ENCODE data around the gene AGAP1.

AGAP1 gene

DNA sequence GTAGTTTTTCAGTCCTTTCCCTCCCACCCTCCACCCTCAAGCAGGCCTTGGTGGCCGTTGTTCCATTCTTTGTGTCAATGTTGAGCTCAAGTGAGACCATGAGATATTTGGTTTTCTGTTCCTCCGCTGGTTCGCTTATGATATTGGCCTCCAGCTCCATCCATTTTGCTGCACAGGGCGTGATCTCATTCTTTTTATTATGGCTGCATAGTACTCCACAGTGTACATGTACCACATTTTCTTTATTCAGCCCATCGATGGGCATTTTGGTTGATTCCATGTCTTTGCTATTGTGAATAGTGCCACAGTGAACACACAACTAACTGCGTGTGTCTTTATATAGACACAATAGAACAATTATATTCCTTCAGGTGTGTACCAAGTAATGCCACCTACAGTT is 14.1 kb downstream of the AGAP1 start:
- no peak for DNase-seq (ENCODE audit: low read depth in 4 of 4, low spot score in 1 of 4)

DNA sequence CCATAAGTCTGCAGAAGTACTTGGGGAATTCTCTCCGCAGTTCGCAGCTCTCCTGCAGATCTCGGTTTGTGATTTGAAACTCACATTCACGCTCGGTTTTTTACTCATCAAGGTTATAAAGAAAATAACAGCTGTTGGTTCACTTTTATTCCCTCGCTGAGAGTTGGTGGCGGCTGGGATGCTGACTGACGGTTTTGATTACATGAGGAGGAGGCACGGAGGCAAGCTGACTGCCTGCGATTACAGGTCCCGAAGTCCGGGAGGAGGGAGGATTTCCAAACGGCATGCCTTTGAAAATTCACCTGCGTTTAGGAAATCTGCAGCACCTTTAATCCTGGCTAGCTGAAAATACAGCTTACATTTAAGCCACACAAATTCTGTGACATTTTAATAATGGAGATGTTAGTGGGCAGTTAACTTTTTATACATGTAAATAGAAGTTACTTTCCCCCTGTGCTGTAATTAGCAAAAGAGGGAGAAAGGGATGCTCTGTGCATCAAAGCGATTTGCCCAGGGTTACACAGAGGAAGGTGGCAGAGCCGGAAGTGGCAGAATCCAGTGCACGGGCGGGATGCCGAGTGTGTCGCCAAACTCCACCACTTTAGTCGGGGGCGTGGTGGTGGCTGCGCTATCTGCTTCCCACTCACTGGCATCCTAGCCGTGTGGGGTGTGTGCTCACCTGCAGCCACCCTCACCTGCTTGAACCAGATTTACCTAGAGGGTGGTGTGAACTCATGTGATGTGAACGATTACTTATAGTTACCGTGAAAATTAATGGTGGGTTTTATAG is 14.7 kb downstream of the AGAP1 start:
- DNase-seq (ENCODE audit: low read depth in 4 of 4, low spot score in 1 of 4), result no peak

DNA sequence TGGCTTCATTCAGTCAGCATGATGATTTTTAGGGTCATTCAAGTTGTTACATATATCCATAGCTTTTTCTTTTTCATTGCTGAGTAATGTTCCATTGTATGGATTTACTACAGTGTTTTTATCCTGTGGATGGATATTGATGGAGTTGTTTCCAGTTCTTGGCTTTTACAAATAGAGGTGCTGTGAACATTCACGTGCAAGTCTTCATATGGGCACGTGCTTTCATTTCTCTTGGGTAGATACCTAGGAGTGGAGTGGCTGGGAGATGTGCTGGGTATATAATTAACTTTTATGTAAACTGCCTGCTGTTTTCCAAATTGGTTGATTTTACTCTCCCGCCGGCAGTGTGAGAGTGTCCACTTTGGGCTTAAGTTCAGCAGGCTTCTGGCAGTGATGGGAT is 16.5 kb downstream of the AGAP1 start:
- DNase-seq (ENCODE audit: low read depth in 4 of 4, low spot score in 1 of 4), result no peak

DNA sequence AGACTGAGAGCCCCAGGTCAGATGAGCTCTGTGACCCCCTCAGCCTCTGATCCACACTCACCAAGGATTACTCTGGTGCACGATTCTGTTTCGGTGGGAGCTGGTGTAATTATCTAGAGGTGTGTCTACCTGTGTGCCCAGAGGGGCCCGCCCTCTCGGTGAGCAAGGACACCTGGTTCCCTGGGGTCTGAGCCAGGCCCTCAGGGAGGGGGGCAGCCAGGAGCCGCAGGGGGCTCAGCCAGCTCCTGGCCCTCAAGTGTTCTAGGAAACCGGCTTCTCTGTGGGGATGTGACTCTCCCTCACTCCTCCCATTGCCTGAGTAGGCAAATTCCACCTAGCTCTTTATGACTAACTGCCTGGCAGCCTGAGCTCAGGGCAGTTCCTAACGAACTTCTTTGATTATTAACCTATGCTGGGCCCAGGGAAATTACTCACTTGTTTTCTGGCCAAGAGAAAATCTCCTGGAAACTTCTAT is 17.4 kb downstream of the AGAP1 start:
- no peak for DNase-seq (ENCODE audit: low read depth in 4 of 4, low spot score in 1 of 4)

DNA sequence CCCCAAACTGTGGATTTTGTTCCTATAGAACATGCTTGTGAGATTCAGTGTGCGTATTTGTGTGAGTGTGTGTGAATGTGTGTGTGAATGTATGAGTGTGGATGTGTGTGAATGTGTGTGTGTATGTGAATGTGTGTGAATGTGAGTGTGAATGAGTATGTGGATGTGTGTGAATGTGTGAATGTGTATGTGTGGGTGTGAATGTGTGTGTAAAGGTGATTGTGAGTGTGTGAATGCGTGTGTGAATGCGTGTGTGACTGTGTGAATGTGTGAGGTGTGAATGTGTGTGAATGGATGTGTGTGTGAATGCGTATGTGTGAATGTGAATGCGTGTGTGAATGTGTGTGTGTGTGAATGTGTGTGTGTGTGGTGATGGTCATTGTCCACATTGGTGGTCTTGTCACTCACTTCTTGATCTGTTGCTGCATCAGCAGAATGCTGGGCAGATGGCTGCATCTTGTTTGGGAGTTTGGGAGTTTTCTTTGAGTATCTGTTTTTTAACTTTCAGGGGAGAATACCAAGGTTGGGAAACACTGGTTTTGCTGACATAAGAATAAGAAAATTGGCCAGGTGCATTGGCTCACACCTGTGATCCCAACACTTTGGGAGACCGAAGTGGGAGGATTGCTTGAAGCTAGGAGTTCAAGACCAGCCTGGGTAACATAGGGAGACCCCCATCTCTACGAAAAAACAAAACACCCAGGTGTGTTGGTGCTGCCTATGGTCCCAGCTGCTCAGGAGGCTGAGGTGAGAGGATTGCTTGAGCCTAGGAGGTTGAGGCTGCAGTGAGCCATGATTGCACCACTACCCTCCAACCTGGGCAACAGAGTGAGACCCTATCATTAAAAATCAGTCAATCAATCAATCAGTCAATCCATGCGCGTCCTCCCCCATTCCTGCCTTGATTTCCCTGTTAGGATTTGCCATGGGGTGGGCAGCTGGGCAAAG is 18.2 kb downstream of the AGAP1 start:
- DNase-seq (ENCODE audit: low read depth in 4 of 4, low spot score in 1 of 4), result no peak

DNA sequence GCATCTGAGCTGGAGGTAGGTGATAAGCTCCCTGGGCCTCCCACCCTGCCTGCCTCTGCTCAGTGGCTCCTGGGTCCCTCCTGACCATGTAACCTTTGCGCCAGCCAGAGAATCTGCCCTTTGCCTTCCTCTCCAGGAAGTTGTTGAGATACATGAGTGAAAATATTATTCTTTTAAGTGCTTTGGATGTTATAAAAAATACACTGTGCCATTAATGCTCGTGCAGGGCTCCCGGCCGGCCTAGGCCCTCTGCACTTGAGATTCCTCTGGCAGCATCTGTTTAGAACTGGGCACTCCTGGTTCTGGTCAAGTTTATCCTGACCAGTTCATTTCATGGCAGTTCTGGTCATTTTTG is 18.8 kb downstream of the AGAP1 start:
- no peak for DNase-seq (ENCODE audit: low read depth in 4 of 4, low spot score in 1 of 4)

DNA sequence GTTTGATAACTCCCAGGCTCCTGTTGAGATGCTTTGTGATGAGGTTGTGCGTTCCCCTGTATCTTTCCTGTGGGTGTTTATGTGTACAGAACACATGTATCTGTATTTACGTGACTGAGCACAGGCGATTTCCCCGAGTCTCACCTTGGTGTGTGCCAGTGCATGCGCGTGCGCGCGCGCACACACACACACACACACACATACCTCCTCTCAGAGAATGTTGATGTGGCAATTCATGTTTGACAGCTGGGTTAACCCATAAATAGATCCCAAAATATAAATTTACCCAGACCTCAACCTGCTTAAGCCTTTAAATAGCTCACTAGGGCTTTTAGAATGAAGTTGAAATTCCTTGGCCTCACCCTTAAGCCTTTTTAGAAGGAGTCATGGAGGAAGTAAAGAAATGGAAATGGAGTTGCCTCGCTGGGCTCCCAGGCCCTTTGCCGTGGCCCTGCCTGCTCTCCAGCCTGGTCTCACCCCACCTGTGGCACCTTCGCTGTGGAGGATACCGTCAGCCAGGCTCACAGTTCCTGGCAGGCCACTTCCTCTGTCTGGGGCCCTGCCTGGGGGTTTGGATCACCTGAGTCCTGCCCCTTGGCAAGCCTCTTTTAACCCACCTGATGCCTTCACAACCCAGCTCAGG is 20.3 kb downstream of the AGAP1 start:
- no peak for DNase-seq (ENCODE audit: low read depth in 4 of 4, low spot score in 1 of 4)

DNA sequence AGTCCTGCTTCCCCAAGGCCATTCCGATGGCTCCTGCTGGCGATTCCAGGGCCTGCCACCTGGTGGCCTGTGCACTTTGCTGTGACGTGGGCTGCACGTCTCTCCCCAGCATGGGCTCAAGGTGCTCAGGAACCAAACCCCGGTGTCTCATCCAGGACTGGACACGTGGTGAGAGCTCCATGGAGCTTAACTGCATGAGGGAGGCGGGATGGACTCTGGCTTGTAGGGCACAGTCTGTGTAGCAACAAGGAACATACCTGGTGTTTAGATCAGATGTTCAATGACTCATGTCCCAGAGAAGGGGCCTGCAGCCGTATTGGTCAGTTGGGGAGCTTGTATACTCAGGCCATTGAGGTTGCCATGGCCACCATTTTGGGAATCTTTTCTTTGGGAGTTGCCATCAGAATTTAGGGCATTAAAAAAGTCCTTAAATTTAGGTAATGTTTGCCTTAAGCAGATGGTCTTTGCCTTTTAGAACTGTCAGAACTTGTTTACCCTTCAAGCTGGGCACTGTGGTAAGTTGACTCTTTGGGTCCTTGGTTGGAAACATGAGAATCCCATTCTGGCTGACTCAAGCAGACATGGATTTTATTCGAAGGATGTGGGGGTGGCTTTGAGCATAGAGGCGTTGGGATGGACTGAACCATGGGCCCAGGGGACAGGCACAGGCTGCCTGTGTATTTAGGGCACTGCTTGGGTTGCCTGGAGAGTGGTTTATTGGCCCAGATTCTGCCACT is 21.0 kb downstream of the AGAP1 start:
- DNase-seq (ENCODE audit: low read depth in 4 of 4, low spot score in 1 of 4), result no peak

DNA sequence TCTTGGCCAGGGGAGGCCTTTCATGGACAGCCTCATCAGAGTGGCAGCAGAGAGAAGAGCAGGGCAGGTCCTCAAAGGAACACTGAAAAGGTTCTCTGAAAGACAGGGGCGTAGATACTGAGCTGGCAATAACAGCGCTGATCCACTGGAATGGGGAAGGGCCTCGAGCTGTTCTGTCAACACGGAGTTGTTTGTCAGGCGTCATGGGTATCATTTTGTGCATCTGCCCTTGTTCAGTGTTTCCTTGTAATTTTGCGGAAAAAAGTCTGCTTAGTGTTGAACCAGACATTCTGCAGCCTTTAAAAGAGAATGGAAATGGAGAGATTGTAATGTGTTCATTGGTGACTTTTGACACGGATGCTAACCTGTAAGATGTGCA is 21.5 kb downstream of the AGAP1 start:
- no peak for DNase-seq (ENCODE audit: low read depth in 4 of 4, low spot score in 1 of 4)

DNA sequence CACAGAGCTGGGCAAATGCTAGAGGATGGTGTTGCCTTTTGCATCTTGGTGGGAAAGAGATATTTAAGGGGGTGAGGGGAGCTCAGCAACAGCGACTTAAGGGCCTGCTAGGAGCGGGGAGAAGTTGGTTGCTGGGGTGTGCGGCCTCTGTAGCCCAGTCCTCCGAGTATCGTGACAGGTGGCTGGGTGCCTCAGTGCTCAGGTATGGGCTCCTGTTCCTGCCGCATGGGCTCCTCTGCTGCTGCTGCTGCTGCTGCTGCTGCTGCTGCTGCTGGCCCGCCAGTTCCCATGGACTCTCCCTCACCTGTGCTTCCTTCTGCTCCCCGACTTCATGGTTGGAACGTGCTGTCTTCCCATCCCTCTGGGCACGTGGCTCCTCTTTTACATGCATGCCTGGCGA is 22.0 kb downstream of the AGAP1 start:
- DNase-seq (ENCODE audit: low read depth in 4 of 4, low spot score in 1 of 4), result no peak

DNA sequence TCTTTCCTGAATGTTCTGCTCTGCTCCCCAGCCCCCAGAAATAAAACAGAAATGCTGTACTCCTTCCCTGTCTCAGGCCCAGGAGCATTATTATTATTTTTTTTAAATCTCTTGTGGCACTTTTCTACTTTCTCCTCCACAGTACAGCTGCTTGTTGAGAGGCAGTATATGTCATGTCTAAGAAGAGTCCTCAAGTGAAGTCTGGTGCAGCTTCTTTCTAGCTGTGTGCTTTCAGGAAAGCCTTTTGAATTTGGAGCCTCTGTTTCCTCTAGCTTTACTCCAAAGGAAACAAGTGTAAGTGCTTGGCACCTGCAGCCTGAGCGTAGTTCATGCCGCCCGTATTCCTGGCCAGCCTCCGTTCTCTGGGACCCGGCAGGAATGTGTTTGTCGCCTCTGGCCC is 22.4 kb downstream of the AGAP1 start:
- no peak for DNase-seq (ENCODE audit: low read depth in 4 of 4, low spot score in 1 of 4)

DNA sequence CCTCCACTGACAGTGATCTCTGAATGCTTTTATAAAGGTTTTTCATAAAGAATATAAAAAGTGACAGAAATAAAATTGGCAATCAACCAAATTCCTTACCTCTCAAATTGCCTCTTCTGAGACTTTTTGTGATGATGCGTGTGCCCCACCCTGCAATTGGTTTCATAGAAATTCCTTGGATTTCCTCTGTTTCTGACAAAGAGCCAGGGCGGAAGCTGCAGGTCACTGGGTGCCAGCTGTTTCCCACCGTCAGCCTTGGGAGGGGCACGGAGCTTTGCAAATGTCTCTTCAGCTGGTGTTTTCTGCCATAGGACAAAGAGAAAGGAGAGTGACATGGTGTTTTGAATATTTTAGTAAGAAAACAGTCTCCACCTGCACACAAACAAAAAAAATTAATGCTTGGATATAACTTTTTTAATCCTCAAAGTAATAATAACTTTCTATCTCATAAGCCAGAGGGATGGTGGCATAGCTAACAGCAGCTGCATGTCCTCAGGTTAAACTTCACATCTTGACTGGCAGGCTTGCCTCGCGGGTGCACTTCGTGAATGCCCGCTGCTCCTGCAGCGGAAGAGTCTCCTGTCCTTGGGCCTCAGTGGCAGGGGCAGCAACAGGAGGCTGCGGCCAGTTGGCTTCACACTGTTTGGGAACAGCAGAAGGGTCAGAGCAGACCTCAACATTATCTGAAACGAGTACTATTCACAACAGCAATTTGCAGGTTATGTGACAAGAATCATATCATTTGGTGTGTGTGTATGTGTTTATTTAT is 24.7 kb downstream of the AGAP1 start:
- no peak for DNase-seq (ENCODE audit: low read depth in 4 of 4, low spot score in 1 of 4)

DNA sequence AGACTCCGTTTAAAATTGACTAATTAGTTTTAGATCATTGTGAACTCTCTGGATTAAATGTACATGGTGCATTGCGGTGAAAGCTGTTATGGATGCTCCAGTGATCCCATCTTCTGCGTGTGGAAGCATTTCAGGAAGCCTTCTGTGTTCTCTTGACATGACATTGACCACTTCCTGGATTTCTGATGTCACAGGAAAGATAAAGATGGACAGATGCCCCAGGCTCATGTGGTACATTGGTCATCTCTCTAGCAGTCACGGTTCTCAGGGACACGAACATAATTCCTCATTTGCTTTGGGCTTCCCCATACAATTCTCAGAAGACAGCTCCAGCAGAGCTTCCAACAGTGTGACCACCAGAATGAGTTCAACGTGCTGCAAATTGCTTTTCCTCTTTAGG is 26.9 kb downstream of the AGAP1 start:
- DNase-seq (ENCODE audit: low read depth in 4 of 4, low spot score in 1 of 4), result no peak

DNA sequence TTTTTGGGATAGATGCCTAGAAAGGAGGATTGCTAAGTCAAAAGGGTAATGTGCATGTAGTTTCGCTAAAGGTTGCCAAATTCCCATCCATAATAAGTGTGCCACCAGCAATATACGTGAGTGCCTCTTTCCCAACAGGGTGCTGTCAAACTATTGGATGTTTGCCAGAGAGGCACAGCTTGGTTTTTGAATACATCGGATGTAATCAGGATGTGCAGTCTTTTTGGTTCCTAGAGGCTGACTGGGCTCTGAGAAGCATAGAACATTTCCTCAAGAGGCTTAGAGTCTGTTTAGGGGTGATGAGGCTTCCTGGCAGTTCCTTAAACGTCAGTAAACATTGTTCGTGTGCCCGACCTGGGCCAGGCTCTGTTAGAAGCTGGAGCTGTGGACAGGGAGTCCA is 28.0 kb downstream of the AGAP1 start:
- no peak for DNase-seq (ENCODE audit: low read depth in 4 of 4, low spot score in 1 of 4)

DNA sequence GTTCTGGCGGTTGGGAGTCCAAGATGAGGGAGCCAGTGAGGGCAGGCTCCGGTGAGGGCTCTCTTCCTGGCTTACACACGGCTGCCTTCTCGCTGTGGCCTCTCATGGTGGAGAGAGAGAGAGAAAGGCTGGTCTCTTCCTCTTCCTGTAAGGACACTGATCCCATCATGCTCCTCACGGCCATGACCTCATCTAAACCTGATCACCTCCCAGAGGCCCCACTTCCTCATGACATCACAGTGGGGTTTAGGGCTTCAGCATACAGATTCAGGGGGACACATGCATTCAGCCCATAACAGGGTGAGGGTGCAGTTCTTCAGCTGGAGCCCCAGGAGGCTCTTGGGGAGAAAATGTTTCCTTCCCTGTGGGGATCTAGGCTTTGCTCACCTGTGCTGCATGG is 29.2 kb downstream of the AGAP1 start:
- no peak for DNase-seq (ENCODE audit: low read depth in 4 of 4, low spot score in 1 of 4)

DNA sequence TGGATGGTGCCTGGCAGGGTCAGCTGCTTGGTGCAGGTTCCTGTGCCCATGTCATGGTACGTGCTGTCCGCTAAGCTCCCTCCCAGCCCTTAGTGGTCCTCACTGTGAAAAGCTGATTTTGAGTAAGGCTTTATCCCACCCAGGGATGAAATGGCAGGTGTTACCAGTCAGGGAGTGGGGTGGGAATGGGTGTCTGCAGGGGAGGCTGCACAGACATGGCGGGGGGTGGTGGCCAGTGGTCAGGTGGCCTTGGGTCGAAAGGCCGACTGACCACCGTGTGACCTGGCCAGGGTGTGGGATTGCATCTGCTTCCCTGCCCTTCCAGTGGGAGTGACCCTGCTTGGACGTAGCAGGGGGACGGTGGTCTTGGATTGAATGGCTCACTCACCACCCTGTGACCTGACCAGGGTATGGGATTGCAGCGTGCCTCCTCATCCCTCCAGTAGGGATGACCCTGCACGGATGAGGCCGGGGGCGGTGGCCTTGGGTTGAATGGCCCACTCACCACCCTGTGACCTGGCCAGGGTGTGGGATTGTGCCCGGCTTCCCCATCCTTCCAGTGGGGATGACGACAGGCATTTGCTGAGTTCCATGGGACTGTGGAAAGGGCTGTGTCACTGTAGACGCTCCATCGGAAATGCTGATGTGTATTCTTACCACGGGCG is 29.8 kb downstream of the AGAP1 start:
- no peak for DNase-seq (ENCODE audit: low read depth in 4 of 4, low spot score in 1 of 4)

DNA sequence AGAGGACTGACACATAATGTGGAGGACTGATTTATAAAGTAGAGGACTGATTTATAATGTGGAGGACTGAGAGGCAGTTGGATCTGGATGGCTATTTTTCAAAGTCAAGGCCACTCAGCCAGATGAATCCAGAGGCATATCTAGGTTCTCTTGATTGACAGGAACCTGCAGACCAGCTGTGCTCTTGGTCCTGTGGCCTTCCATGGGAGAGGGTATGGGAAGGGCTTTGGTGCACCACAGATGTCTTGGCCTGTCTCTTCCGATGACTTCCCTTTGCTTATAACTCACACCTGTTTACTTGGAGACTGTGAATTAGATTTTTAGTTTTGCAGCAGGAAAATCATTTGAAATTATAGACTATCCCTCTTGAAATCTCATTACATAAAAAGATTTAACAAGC is 32.3 kb downstream of the AGAP1 start:
- DNase-seq (ENCODE audit: low read depth in 4 of 4, low spot score in 1 of 4), result no peak

DNA sequence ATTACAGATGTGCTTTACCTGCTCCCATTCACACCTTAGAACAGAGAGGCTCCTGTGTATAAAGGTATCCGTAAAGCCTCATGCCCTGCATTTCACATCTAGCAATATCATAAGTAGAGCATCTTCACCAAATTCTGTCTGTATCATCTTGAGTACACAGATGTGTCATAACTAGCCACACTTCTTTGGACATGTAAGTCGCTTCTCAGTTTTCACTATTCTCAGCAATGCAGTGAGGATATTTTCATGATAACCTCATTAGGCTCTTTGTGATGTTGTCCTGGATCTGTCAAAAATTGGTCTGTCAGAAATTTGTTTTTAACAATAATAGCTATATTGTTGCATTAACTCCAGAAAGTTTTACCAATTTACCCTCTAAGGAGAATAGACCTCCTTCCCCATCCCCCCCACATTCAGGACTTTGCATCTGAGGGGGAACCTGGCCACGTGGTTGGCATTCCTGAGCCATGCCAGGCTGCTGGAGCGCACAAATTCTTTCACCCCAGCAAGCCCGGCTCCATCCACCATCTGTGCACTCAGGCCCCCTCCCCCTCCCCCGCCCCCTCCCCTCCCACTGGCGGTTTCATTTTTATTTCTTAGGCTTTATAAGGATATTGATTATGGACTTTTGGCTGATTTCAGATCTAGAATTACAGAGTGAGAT is 34.1 kb downstream of the AGAP1 start:
- DNase-seq (ENCODE audit: low read depth in 4 of 4, low spot score in 1 of 4), result no peak

DNA sequence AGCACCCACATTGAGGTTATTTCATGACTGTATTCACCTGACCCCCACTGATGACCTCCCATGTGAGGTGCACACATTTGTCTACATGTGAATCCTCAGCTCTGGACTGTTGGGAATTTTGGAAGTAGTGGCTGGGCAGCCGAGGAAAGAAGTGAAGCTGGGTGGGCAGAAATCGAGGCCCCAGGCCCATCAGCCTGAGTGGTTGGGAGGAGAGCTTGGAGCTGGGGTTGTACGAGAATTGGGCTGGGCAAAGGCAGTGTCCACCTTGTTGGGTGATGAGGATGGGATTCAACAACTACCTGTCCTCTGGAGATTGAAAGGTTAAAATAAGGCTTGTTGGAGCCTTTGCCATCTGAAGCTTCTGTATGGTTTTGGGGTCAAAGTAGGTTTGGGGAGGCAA is 35.8 kb downstream of the AGAP1 start:
- no peak for DNase-seq (ENCODE audit: low read depth in 4 of 4, low spot score in 1 of 4)
